ENCODE results near the gene CCSER1. TPM values are rescaled to one million over a fixed set of nuclear protein-coding genes. Genes with fewer than 3 reads are reported as not detected.
"Not testable (repeated sequence)": the region's sequence is repeated elsewhere in the genome, so short reads cannot be mapped to it uniquely, and the experiment has no call there.

Gene CCSER1
- total RNA-seq, 1 donor from 2014 or later: 11.9 TPM

DNA sequence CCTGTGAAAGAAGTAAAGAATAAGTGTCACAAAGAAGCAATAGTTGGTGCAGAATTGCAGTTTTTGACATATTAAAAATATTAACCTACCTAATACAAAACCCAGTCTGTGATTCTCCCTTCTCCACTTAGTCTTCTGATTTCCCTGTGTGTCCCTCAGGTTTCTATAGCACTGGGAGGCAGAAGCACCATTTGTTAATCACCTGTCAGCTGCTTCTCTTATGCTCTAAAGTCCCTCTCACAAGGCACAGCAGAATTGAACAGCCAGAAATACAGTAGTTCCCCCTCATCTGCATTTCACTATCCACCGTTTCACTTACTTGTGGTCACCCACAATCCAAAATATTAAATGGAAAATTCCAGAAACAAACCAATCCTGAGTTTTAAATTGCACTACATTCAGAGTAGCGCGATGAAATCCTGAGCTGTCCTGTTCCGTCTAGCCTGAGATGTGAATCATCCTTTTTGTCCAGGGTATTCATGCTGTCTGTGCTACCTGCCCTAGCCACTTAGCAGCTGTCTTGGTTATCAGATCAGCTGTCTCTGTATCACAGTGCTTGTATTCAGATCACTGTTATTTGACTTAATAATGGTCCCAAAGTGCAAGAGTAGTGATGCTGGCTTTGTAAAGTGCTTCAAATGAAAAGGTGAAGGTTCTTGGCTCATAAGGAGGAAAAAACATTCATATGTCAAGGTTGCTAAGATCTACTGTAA, 1192.5 kb downstream of the CCSER1 start:
- no peak overlapping the region for H3K4me3 Mint-ChIP-seq
- no peaks in the 10 kb centered on the region for H3K36me3 Mint-ChIP-seq (ENCODE audit: low read depth)
- no peaks in the 10 kb centered on the region for H3K27me3 Mint-ChIP-seq (ENCODE audit: low read depth)
- no peak for DNase-seq (ENCODE audit: low read depth, low spot score)
- no peaks in the 10 kb centered on the region for H3K4me1 Mint-ChIP-seq
- H3K27ac Mint-ChIP-seq (ENCODE audit: unreplicated experiment): no peak overlapping the region
- no peak for TF ChIP-seq CTCF (conservative IDR thresholded peaks at IDR 0.05)
- peaks cover 2% of the 10 kb centered on the region for H3K9me3 Mint-ChIP-seq

DNA sequence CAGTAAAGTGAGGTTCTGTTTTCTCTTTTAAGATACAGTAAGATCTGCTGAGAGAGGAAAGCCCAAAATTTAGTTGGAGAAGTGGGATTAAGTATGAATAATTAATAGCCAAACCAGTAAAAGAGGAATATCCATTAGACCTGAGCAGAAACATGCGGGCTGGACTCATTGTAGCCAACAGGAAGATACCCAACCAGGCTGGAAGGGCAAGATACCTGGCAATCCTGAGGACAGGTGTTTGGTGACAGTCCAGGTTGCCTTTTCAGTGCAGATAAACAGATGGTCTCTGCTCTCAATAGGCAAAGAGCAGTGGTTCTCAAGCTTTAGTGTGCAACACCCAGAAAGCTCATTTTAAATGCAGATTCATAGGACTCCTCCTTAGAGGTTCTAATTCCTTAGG, 1195.8 kb downstream of the CCSER1 start:
- DNase-seq (ENCODE audit: low read depth, low spot score): no peak
- Mint-ChIP-seq H3K4me1 (no peaks in the 10 kb centered on the region), H3K27me3 (ENCODE audit: low read depth) (no peaks in the 10 kb centered on the region), H3K9me3 (peaks cover 18% of the 10 kb centered on the region), H3K36me3 (ENCODE audit: low read depth) (peaks cover 12% of the 10 kb centered on the region), H3K27ac (ENCODE audit: unreplicated experiment) (no peak overlapping the region), H3K4me3 (no peak overlapping the region)
- no peak for TF ChIP-seq CTCF (conservative IDR thresholded peaks at IDR 0.05)

- Mint-ChIP-seq H3K9me3 (peaks cover 22% of the 10 kb centered on the region), H3K4me1 (no peaks in the 10 kb centered on the region), H3K27me3 (ENCODE audit: low read depth) (no peaks in the 10 kb centered on the region), H3K27ac (ENCODE audit: unreplicated experiment) (no peak overlapping the region), H3K4me3 (no peak overlapping the region), H3K36me3 (ENCODE audit: low read depth) (peaks cover 12% of the 10 kb centered on the region)
- no peak for TF ChIP-seq CTCF (conservative IDR thresholded peaks at IDR 0.05)
- DNase-seq (ENCODE audit: low read depth, low spot score): no peak
These were observed 1198.3 kb downstream of the CCSER1 start for GRCh38 chr4:91325495-91325894.

- not testable (repeated sequence) for H3K4me3 Mint-ChIP-seq; H3K27ac Mint-ChIP-seq (ENCODE audit: unreplicated experiment); DNase-seq (ENCODE audit: low read depth, low spot score); H3K4me1 Mint-ChIP-seq; H3K27me3 Mint-ChIP-seq (ENCODE audit: low read depth)
- peaks cover 12% of the 10 kb centered on the region for H3K36me3 Mint-ChIP-seq (ENCODE audit: low read depth)
- H3K9me3 Mint-ChIP-seq: peaks cover 22% of the 10 kb centered on the region
These were observed 1199.0 kb downstream of the CCSER1 start for GRCh38 chr4:91326167-91326566.

GRCh38 chr4:91330555-91331137, 1203.5 kb downstream of the CCSER1 start:
- Mint-ChIP-seq H3K9me3 (peaks cover 15% of the 10 kb centered on the region), H3K27me3 (ENCODE audit: low read depth) (no peaks in the 10 kb centered on the region), H3K27ac (ENCODE audit: unreplicated experiment) (no peak overlapping the region)

More at GRCh38 chr4:91330555-91331137, 1203.5 kb downstream of the CCSER1 start:
- H3K4me3 Mint-ChIP-seq: no peak overlapping the region
- peaks cover 10% of the 10 kb centered on the region for H3K36me3 Mint-ChIP-seq (ENCODE audit: low read depth)
- no peaks in the 10 kb centered on the region for H3K4me1 Mint-ChIP-seq
- DNase-seq (ENCODE audit: low read depth, low spot score): no peak
- TF ChIP-seq CTCF (conservative IDR thresholded peaks at IDR 0.05): no peak
